GM12878 (cell line): ENCODE results near the gene TOPAZ1. TPM values are rescaled to one million over a fixed set of nuclear protein-coding genes. Genes with fewer than 3 reads are reported as not detected.

Source experiments
- ATAC-seq: fragments of 200-7000 bp; cut with Tn5 transposase; 3 replicates; pipeline ENCODE4 v1.9.1; 2020; ENCODE audit warnings: mild to moderate bottlenecking, moderate library complexity
- BruUV-seq: library from RNA; stranded (reverse); fragments of 400-500 nt; replicated peaks from 2 replicates; lab custom pipeline; 2021; lab: Mats Ljungman, UMichigan
- CTCF ChIA-PET: fragments of 300-600 bp; sonication (Branson Sonifier 250); formaldehyde crosslinking; extraction: SDS; loops from one replicate; lab custom pipeline; 2021; ENCODE audit warnings: inconsistent platforms; lab: Yijun Ruan, JAX
- POLR2A ChIA-PET: fragments of 350-600 bp; formaldehyde crosslinking; extraction: SDS; loops from one replicate; lab custom pipeline; 2021; ENCODE audit warnings: inconsistent platforms; lab: Charles Lee
- RAD21 ChIA-PET: fragments of 300-600 bp; sonication (Branson Sonifier 250); formaldehyde crosslinking; loops from one replicate; lab custom pipeline; 2023; ENCODE audit warnings: antibody characterized with exemption; ENCODE audit not compliant: unreplicated experiment; lab: Charles Lee
- SMC1A ChIA-PET: fragments of 300-600 bp; sonication (Branson Sonifier 250); formaldehyde crosslinking; loops from one replicate; lab custom pipeline; 2023; ENCODE audit not compliant: unreplicated experiment, uncharacterized antibody; lab: Charles Lee
- DNase-seq: peaks from one replicate; pipeline ENCODE4 v3.0.0-alpha.2; 2011; ENCODE audit warnings: low read depth, low spot score
- FAIRE-seq: peaks from 3 replicates; lab custom pipeline; 2011; peaks lifted over from hg19 to GRCh38; lab: Jason Lieb, UNC
- H2AFZ ChIP-seq: 2 replicates; pipeline ENCODE4 v1.6.0; 2011; ENCODE audit warnings: low read depth, low read length, control low read depth; ENCODE audit not compliant: control insufficient read depth
- H3K27ac ChIP-seq: 2 replicates; pipeline ENCODE4 v1.5.1; 2011; ENCODE audit warnings: control low read depth; ENCODE audit not compliant: control insufficient read depth, insufficient read depth
- H3K27me3 ChIP-seq, 2 experiments: replicated peaks in 1 of 2; 2 replicates each; pipeline versions ENCODE4 v1.6.0 to v1.6.1; 2011; ENCODE audit warnings: low read length in 1 of 2; ENCODE audit not compliant: control insufficient read depth in 2 of 2, insufficient read depth in 2 of 2
- H3K36me3 ChIP-seq, 2 experiments: 2 replicates each; pipeline ENCODE4 v1.5.1; 2011; ENCODE audit warnings: low read length in 1 of 2; ENCODE audit not compliant: control insufficient read depth in 2 of 2, insufficient read depth in 2 of 2
- H3K4me1 ChIP-seq: 2 replicates; pipeline ENCODE4 v1.6.1; 2011; ENCODE audit warnings: mild to moderate bottlenecking, low read length, moderate library complexity, mixed read lengths; ENCODE audit not compliant: control insufficient read depth, insufficient read depth
- H3K4me2 ChIP-seq: 2 replicates; pipeline ENCODE4 v1.6.0; 2011; ENCODE audit warnings: control low read depth; ENCODE audit not compliant: control insufficient read depth, insufficient read depth
- H3K4me3 ChIP-seq: fragments of 200-600 bp; sonication (generic); 2 replicates; pipeline ENCODE4 v1.5.1; 2016
- H3K79me2 ChIP-seq: 2 replicates; pipeline ENCODE4 v1.6.0; 2011; ENCODE audit warnings: low read length; ENCODE audit not compliant: control insufficient read depth, insufficient read depth
- H3K9ac ChIP-seq: 2 replicates; pipeline ENCODE4 v1.8.0; 2011; ENCODE audit warnings: low read length, control low read depth, mixed read lengths; ENCODE audit not compliant: control insufficient read depth, insufficient read depth
- H3K9me3 ChIP-seq: replicated peaks from 3 replicates; pipeline ENCODE4 v1.5.1; 2011; ENCODE audit warnings: mild to moderate bottlenecking, low read length; ENCODE audit not compliant: control insufficient read depth, insufficient read depth
- H4K20me1 ChIP-seq: 2 replicates; pipeline ENCODE4 v1.6.0; 2011; ENCODE audit not compliant: control insufficient read depth, insufficient read depth
- BHLHE40 ChIP-seq, 2 experiments: fragments of 450-650 bp in 1 of 2; IDR thresholded peaks; 2 replicates each; pipeline ENCODE4 v1.6.1; 2011 to 2017; ENCODE audit warnings: low read depth in 2 of 2, borderline replicate concordance in 1 of 2, improper control_type of control experiment in 1 of 2, low read length in 1 of 2, mild to moderate bottlenecking in 1 of 2
- BMI1 ChIP-seq: fragments of 450-650 bp; IDR thresholded peaks from 2 replicates; pipeline ENCODE4 v1.6.1; 2016; ENCODE audit warnings: mild to moderate bottlenecking, moderate library complexity, borderline replicate concordance
- CBX3 ChIP-seq: fragments of 200-600 bp; sonication (generic); IDR thresholded peaks from 2 replicates; pipeline ENCODE4 v1.6.1; 2016; ENCODE audit warnings: low read depth, borderline replicate concordance
- EGR1 ChIP-seq, 2 experiments: IDR thresholded peaks; 1 replicate in 1 of 2; 2 replicates in 1 of 2; pipeline ENCODE4 v1.6.1; 2011 to 2012; ENCODE audit warnings: low read depth in 2 of 2, low read length in 2 of 2, borderline replicate concordance in 1 of 2, mild to moderate bottlenecking in 1 of 2, moderate library complexity in 1 of 2
- IRF4 ChIP-seq: IDR thresholded peaks from 2 replicates; pipeline ENCODE4 v1.6.1; 2011; ENCODE audit warnings: low read depth, low read length
- JUND ChIP-seq: IDR thresholded peaks from 2 replicates; pipeline ENCODE4 v1.6.1; 2012; ENCODE audit warnings: low read depth, mild to moderate bottlenecking, low read length, improper control_type of control experiment, moderate library complexity
- MEF2A ChIP-seq: IDR thresholded peaks from 2 replicates; pipeline ENCODE4 v1.6.1; 2011; ENCODE audit warnings: low read depth, mild to moderate bottlenecking, low read length, moderate library complexity; ENCODE audit not compliant: insufficient read depth
- MYC ChIP-seq: IDR thresholded peaks from 2 replicates; pipeline ENCODE4 v1.6.1; 2011; ENCODE audit warnings: mild to moderate bottlenecking, low read length, moderate library complexity, inconsistent platforms; ENCODE audit not compliant: insufficient read depth, insufficient replicate concordance, insufficient read length, severe bottlenecking
- SMARCA5 ChIP-seq: fragments of 450-650 bp; IDR thresholded peaks from 2 replicates; pipeline ENCODE4 v1.6.1; 2017; ENCODE audit warnings: mild to moderate bottlenecking
- SUPT20H ChIP-seq: IDR thresholded peaks from 2 replicates; pipeline ENCODE4 v1.6.1; 2011; ENCODE audit warnings: low read depth, mild to moderate bottlenecking, low read length, moderate library complexity, borderline replicate concordance; ENCODE audit not compliant: control insufficient read depth
- ZNF384 ChIP-seq: IDR thresholded peaks from 2 replicates; pipeline ENCODE4 v1.6.1; 2012; ENCODE audit warnings: low read depth, mild to moderate bottlenecking, low read length, improper control_type of control experiment, borderline replicate concordance
- WGBS: methylation state at CpG from one replicate; pipeline ENCODE4 v1.1.6; 2016; ENCODE audit warnings: low lambda C conversion rate; ENCODE audit not compliant: insufficient replicate concordance, insufficient coverage; ENCODE audit errors: missing lambda C conversion rate; 5-methylcytosine and 5-hydroxymethylcytosine counted together
- in situ Hi-C: fragments of 300-500 bp; cut with MboI; formaldehyde crosslinking; loops from 9 replicates; pipeline ENCODE4 v1.14.3; 2018; ENCODE audit warnings: mixed read lengths
- intact Hi-C: fragments of 100-400 bp; cut with micrococcal nuclease; formaldehyde crosslinking; loops from one replicate; pipeline ENCODE4 v1.14.2; 2022; ENCODE audit not compliant: unreplicated experiment
- polyA plus RNA-seq, 11 experiments: library from polyadenylated mRNA; depleted of rRNA in 4 of 11; unstranded in 6 of 11; stranded (reverse) in 5 of 11; fragments of >200 nt; fragmentation: Nextera tagmentation in 4 of 11; fragmentation: Illumina TruSeq in 1 of 11; extraction: Ambion mirVana in 4 of 11; extraction: Trizol in 1 of 11; gene quantifications; 1 replicate in 1 of 11; 2 replicates in 10 of 11; pipeline versions ENCODE4 v1.2.1 to v1.2.3, GENCODE V29; 2011 to 2016; ENCODE audit warnings: inconsistent platforms in 2 of 11, missing spikeins in 2 of 11, low read depth in 1 of 11
- total RNA-seq, 4 experiments: library from RNA; depleted of rRNA in 3 of 4; stranded (reverse); fragments of >200 nt in 3 of 4; fragmentation: Illumina TruSeq in 1 of 4; extraction: Trizol in 1 of 4; gene quantifications; 2 replicates each; pipeline versions ENCODE4 v1.2.1 to v1.2.3, GENCODE V29; 2013 to 2021
- TF ChIP-seq, protein P1 (sequence below): fragments of 450-650 bp; conservative IDR thresholded peaks from 2 replicates; pipeline ENCODE4 v1.6.1; 2017; ENCODE audit warnings: mild to moderate bottlenecking, moderate library complexity
- TF ChIP-seq, protein P2 (sequence below): fragments of 450-650 bp; IDR thresholded peaks from 2 replicates; pipeline ENCODE4 v1.6.1; 2018; ENCODE audit warnings: borderline replicate concordance, mild to moderate bottlenecking; ENCODE audit not compliant: partially characterized antibody
- TF ChIP-seq, protein P3 (sequence below): IDR thresholded peaks from 2 replicates; pipeline ENCODE4 v1.6.1; 2012; ENCODE audit warnings: low read depth, low read length, improper control_type of control experiment

Gene TOPAZ1
- total and polyA plus RNA-seq, 10 of the 15 experiments (the other 5 are each of a cell fraction or from before 2014, with no cell fraction given): 0.02 TPM; not detected in 9

DNA sequence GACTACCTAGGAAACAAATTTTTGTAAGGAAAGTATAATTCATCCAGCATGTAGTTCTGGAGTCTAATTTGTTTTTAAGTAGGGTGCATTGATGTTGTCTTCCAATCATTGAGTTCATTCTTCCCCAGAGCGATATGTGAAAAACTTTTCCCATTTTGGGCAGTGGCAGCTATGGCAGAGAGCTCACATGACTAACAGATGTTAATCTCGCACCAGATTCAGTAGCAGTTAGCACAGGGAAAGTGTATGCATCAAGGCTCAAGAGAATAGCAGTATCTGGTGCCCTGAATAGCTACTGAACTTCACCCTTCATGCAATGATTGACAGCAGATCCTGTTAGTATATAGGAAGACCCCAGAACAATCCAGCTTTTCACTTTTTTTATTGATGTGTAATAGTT lies 50.6 kb downstream of the TOPAZ1 start (continued):
- no peak for TF ChIP-seq CBX3
- TF ChIP-seq, protein P1, sequence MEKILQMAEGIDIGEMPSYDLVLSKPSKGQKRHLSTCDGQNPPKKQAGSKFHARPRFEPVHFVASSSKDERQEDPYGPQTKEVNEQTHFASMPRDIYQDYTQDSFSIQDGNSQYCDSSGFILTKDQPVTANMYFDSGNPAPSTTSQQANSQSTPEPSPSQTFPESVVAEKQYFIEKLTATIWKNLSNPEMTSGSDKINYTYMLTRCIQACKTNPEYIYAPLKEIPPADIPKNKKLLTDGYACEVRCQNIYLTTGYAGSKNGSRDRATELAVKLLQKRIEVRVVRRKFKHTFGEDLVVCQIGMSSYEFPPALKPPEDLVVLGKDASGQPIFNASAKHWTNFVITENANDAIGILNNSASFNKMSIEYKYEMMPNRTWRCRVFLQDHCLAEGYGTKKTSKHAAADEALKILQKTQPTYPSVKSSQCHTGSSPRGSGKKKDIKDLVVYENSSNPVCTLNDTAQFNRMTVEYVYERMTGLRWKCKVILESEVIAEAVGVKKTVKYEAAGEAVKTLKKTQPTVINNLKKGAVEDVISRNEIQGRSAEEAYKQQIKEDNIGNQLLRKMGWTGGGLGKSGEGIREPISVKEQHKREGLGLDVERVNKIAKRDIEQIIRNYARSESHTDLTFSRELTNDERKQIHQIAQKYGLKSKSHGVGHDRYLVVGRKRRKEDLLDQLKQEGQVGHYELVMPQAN: no peak
- no peak for TF ChIP-seq MYC
- TF ChIP-seq, protein P2, sequence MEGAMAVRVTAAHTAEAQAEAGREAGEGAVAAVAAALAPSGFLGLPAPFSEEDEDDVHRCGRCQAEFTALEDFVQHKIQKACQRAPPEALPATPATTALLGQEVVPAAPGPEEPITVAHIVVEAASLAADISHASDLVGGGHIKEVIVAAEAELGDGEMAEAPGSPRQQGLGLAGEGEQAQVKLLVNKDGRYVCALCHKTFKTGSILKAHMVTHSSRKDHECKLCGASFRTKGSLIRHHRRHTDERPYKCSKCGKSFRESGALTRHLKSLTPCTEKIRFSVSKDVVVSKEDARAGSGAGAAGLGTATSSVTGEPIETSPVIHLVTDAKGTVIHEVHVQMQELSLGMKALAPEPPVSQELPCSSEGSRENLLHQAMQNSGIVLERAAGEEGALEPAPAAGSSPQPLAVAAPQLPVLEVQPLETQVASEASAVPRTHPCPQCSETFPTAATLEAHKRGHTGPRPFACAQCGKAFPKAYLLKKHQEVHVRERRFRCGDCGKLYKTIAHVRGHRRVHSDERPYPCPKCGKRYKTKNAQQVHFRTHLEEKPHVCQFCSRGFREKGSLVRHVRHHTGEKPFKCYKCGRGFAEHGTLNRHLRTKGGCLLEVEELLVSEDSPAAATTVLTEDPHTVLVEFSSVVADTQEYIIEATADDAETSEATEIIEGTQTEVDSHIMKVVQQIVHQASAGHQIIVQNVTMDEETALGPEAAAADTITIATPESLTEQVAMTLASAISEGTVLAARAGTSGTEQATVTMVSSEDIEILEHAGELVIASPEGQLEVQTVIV: no peak
- TF ChIP-seq EGR1 (IDR thresholded peaks at IDR 0.05; ENCODE audit: borderline replicate concordance in 1 of 2, low read depth in 2 of 2, low read length in 2 of 2): no peak

DNA sequence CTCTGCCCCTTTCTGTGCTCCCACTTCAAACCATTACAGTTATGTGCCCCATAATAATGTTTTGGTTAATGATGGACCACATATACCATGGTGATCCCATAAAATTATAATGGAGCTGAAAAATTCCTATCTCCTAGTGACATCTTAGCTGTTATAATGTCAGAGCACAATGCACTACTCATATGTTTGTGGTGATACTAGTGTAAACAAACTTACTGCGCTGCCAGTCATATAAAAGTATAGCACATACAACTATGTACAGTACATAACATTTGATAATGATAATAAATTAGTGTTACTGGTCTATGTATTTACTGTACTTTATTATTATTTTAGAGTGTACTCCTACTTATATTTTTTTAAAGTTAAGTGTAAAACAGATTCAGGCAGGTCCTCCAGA lies 51.3 kb downstream of the TOPAZ1 start:
- intact Hi-C loops: no loop called here
- no peaks in the 10 kb centered on the region for H3K36me3 ChIP-seq

More for the DNA sequence above, 51.3 kb downstream of the TOPAZ1 start:
- DNase-seq (no peak), FAIRE-seq (no peak), ATAC-seq (no peak)
- Histone ChIP-seq H2AFZ (no peak overlapping the region), H3K4me1 (no peaks in the 10 kb centered on the region), H3K9me3 (no peaks in the 10 kb centered on the region), H4K20me1 (no peaks in the 10 kb centered on the region), H3K9ac (no peak overlapping the region), H3K79me2 (no peaks in the 10 kb centered on the region), H3K27me3 (no peaks in the 10 kb centered on the region; a peak in 1 of 4 replicates), H3K27ac (no peak overlapping the region), H3K4me2 (no peak overlapping the region), H3K4me3 (no peak overlapping the region)
- SMC1A ChIA-PET: interaction anchor here (0.6 kb wide), 1 partner anchor 65 kb away, joined by 3 read pairs; no protein-coding TSS in a partner anchor
- RAD21 ChIA-PET: no interaction called here
- POLR2A ChIA-PET: no interaction called here
- TF ChIP-seq BHLHE40 (IDR thresholded peaks at IDR 0.05; ENCODE audit: borderline replicate concordance in 1 of 2, low read depth in 2 of 2, low read length in 1 of 2): no peak
- TF ChIP-seq MEF2A: no peak
- TF ChIP-seq SMARCA5: no peak
- no peak for TF ChIP-seq BMI1
- no peak for TF ChIP-seq SUPT20H
- TF ChIP-seq, protein P3, sequence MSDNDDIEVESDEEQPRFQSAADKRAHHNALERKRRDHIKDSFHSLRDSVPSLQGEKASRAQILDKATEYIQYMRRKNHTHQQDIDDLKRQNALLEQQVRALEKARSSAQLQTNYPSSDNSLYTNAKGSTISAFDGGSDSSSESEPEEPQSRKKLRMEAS: no peak
- no peak for TF ChIP-seq ZNF384
- TF ChIP-seq JUND: no peak
- no peak for TF ChIP-seq IRF4
- in situ Hi-C loops: no loop called here
- CTCF ChIA-PET: interaction anchor here (1.3 kb wide), 1 partner anchor 11 kb away, joined by 4 read pairs; no protein-coding TSS in a partner anchor
- no TSS peak for BruUV-seq
- WGBS: 81% methylated on average over 1 of the region's 1 CpG
